IPS-18a (cell line): ENCODE data around the gene WWP2.

Source experiments
- H3K27ac ChIP-seq: one replicate; pipeline ENCODE4 v1.5.1; 2013; ENCODE audit warnings: low read length
- H3K27me3 ChIP-seq: one replicate; pipeline ENCODE4 v1.6.1; 2013; ENCODE audit warnings: mild to moderate bottlenecking, low read length; ENCODE audit not compliant: control insufficient read depth, insufficient read depth
- H3K36me3 ChIP-seq: one replicate; pipeline ENCODE4 v1.6.1; 2013; ENCODE audit warnings: low read depth, low read length; ENCODE audit not compliant: control insufficient read depth
- H3K4me1 ChIP-seq: one replicate; pipeline ENCODE4 v1.6.1; 2013; ENCODE audit warnings: low read depth, low read length; ENCODE audit not compliant: control insufficient read depth
- H3K4me3 ChIP-seq: one replicate; pipeline ENCODE4 v1.5.1; 2013; ENCODE audit warnings: low read length
- H3K9ac ChIP-seq: one replicate; pipeline ENCODE4 v1.6.1; 2013; ENCODE audit warnings: mild to moderate bottlenecking, low read length, moderate library complexity
- H3K9me3 ChIP-seq: one replicate; pipeline ENCODE4 v1.6.1; 2013; ENCODE audit warnings: low read depth, low read length; ENCODE audit not compliant: control insufficient read depth

Gene WWP2

GRCh38 chr16:69761983-69762813 lies at the start of gene WWP2:
Gene WWP2 (plus strand): TSS chr16:69762332. CDS start chr16:69787011, 24,679 bp downstream.
- Histone ChIP-seq H3K27me3 (no peaks in the 10 kb centered on the region), H3K36me3 (no peaks in the 10 kb centered on the region), H3K4me1 (peaks cover 7% of the 10 kb centered on the region), H3K27ac (peak within 1 kb of the TSS; percentile 69), H3K9me3 (no peaks in the 10 kb centered on the region), H3K4me3 (peak within 1 kb of the TSS; percentile 96), H3K9ac (peak within 1 kb of the TSS; percentile 87)

- Histone ChIP-seq H3K4me1 (no peaks in the 10 kb centered on the region), H3K9ac (no peak overlapping the region), H3K4me3 (no peak overlapping the region), H3K9me3 (no peaks in the 10 kb centered on the region), H3K36me3 (peaks cover 28% of the 10 kb centered on the region), H3K27ac (no peak overlapping the region), H3K27me3 (no peaks in the 10 kb centered on the region)
These were observed 49.1 kb upstream of the WWP2 start for GRCh38 chr16:69712914-69713581.

- H3K36me3 ChIP-seq: peaks cover 17% of the 10 kb centered on the region
- H3K9ac ChIP-seq: no peak overlapping the region
- H3K4me1 ChIP-seq: no peaks in the 10 kb centered on the region
- no peaks in the 10 kb centered on the region for H3K9me3 ChIP-seq
- no peak overlapping the region for H3K4me3 ChIP-seq
- H3K27ac ChIP-seq: no peak overlapping the region
- no peaks in the 10 kb centered on the region for H3K27me3 ChIP-seq
These were observed 45.1 kb upstream of the WWP2 start for GRCh38 chr16:69717066-69717465.

- Histone ChIP-seq H3K27ac (no peak overlapping the region), H3K4me3 (no peak overlapping the region), H3K9me3 (no peaks in the 10 kb centered on the region), H3K4me1 (no peaks in the 10 kb centered on the region), H3K36me3 (peaks cover 9% of the 10 kb centered on the region), H3K9ac (no peak overlapping the region), H3K27me3 (no peaks in the 10 kb centered on the region)
These were observed 43.9 kb upstream of the WWP2 start for GRCh38 chr16:69718111-69718764.

- no peak overlapping the region for H3K4me3 ChIP-seq
- no peaks in the 10 kb centered on the region for H3K27me3 ChIP-seq
- H3K27ac ChIP-seq: no peak overlapping the region
- H3K9me3 ChIP-seq: no peaks in the 10 kb centered on the region
- peaks cover 8% of the 10 kb centered on the region for H3K4me1 ChIP-seq
- peaks cover 6% of the 10 kb centered on the region for H3K36me3 ChIP-seq
- H3K9ac ChIP-seq: no peak overlapping the region
These were observed 41.2 kb upstream of the WWP2 start for GRCh38 chr16:69720822-69721430.

- H3K4me1 ChIP-seq: peaks cover 10% of the 10 kb centered on the region
- H3K27ac ChIP-seq: no peak overlapping the region
- peaks cover 6% of the 10 kb centered on the region for H3K36me3 ChIP-seq
- H3K4me3 ChIP-seq: no peak overlapping the region
- no peaks in the 10 kb centered on the region for H3K27me3 ChIP-seq
- H3K9ac ChIP-seq: no peak overlapping the region
- no peaks in the 10 kb centered on the region for H3K9me3 ChIP-seq
These were observed 40.6 kb upstream of the WWP2 start for GRCh38 chr16:69721441-69721957.

GRCh38 chr16:69724414-69724873 lies 37.7 kb upstream of the WWP2 start:
- no peaks in the 10 kb centered on the region for H3K27me3 ChIP-seq
- no peak overlapping the region for H3K4me3 ChIP-seq
- no peaks in the 10 kb centered on the region for H3K36me3 ChIP-seq
- peaks cover 23% of the 10 kb centered on the region for H3K4me1 ChIP-seq
- no peak overlapping the region for H3K9ac ChIP-seq
- H3K9me3 ChIP-seq: no peaks in the 10 kb centered on the region
- H3K27ac ChIP-seq: no peak overlapping the region

- H3K36me3 ChIP-seq: no peaks in the 10 kb centered on the region
- H3K4me3 ChIP-seq: peak overlapping the region; percentile 83
- H3K27ac ChIP-seq: peak overlapping the region; percentile 10
- H3K27me3 ChIP-seq: no peaks in the 10 kb centered on the region
- H3K4me1 ChIP-seq: peaks cover 23% of the 10 kb centered on the region
- H3K9me3 ChIP-seq: no peaks in the 10 kb centered on the region
- H3K9ac ChIP-seq: peak overlapping the region; percentile 20
These were observed 37.1 kb upstream of the WWP2 start for GRCh38 chr16:69724981-69725479.

- H3K27ac ChIP-seq: peak overlapping the region; percentile 93
- H3K9me3 ChIP-seq: no peaks in the 10 kb centered on the region
These were observed 36.4 kb upstream of the WWP2 start for GRCh38 chr16:69725480-69726312.

GRCh38 chr16:69726313-69727060 lies 35.6 kb upstream of the WWP2 start, which contains the start of gene NQO1:
Gene NQO1 (minus strand): TSS chr16:69726560. CDS start chr16:69726439, 121 bp downstream.
- Histone ChIP-seq H3K9ac (peak within 1 kb of the TSS; percentile 89), H3K27ac (peak within 1 kb of the TSS; percentile 97), H3K36me3 (no peaks in the 10 kb centered on the region), H3K4me3 (peak within 1 kb of the TSS; percentile 83), H3K9me3 (no peaks in the 10 kb centered on the region), H3K4me1 (peaks cover 23% of the 10 kb centered on the region), H3K27me3 (no peaks in the 10 kb centered on the region)

More at GRCh38 chr16:69725480-69726312, 36.4 kb upstream of the WWP2 start:
- Histone ChIP-seq H3K9ac (peak overlapping the region; percentile 89), H3K36me3 (no peaks in the 10 kb centered on the region), H3K4me1 (peaks cover 23% of the 10 kb centered on the region), H3K4me3 (peak overlapping the region; percentile 83), H3K27me3 (no peaks in the 10 kb centered on the region)
